GM10266 (cell line): ENCODE measurements around the gene KCNK1.

Experiments
- DNase-seq: peaks from one replicate; pipeline ENCODE4 v3.0.0; 2012; ENCODE audit errors: extremely low spot score
- CTCF ChIP-seq: IDR thresholded peaks from 2 replicates; pipeline ENCODE4 v1.5.1; 2012; ENCODE audit warnings: mild to moderate bottlenecking, low read depth; ENCODE audit not compliant: control insufficient read depth, insufficient read depth; ENCODE audit errors: missing control alignments

Gene KCNK1

GRCh38 chr1:233657466-233657865 lies 43.6 kb downstream of the KCNK1 start:
- no peak for TF ChIP-seq CTCF
- no peak for DNase-seq

- no peak for DNase-seq
- TF ChIP-seq CTCF = no peak
Measured at GRCh38 chr1:233659495-233659894, 45.6 kb downstream of the KCNK1 start.

GRCh38 chr1:233661376-233662159 lies 47.7 kb downstream of the KCNK1 start:
- no peak for TF ChIP-seq CTCF
- DNase-seq = no peak

GRCh38 chr1:233662575-233663304 lies 48.8 kb downstream of the KCNK1 start:
- no peak for TF ChIP-seq CTCF
- no peak for DNase-seq

GRCh38 chr1:233664253-233664652 lies 50.3 kb downstream of the KCNK1 start:
- TF ChIP-seq CTCF = no peak
- DNase-seq = no peak

GRCh38 chr1:233664804-233665574 lies 51.1 kb downstream of the KCNK1 start:
- no peak for TF ChIP-seq CTCF

More at GRCh38 chr1:233664804-233665574, 51.1 kb downstream of the KCNK1 start:
- DNase-seq = no peak
